ENCODE measurements around the gene EFNA2. TPM values are rescaled to one million over a fixed set of nuclear protein-coding genes. Genes with fewer than 3 reads are reported as not detected.

EFNA2 gene
- total and polyA plus RNA-seq, 2 of the 8 experiments (the other 6 are each of a cell fraction or from before 2014, with no cell fraction given): 4.0 to 7.0 TPM

DNA sequence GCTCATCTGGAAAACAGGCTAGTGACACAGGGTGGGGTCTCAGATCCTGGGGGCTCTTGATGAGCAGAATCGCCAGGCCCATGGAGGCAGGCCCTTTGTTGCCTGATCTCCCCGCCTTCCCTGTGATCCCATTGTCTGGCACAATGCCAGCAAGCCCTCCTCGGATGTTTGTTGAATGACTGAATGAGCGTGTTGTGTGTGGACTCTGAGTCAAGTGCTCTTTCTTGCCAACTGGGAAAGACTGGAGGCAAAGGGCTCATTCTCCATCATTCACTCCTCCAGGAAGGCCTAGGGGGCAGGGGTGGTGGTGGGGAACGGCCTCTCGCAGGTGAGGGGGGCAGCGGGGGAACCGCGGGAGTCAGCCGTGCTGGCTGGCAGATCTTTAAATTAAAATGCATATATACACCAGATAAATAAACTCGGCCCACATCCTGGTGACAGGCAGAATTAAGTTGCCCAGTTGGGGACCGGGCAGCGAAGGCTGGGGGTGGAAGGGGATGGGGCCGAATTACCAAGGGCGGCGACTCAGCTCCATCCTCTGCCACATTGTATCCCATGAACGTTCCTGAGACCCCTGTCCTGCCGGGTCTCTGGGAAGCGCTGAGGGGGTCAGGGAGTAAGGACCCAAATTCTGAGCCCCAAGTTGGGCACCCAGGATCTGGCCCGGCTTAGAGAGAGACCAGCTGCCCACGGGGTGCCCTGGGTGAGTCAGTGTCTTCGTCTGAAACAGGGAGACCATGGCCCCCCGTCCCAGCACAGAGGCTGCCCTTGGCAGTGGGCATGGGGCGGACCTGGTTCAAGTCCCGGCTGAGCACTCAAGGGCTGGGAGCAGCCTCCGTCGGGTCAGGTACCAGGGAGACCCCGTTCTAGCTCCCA, 24.5 kb downstream of the EFNA2 start (continued):
- TF ChIP-seq, protein P1, sequence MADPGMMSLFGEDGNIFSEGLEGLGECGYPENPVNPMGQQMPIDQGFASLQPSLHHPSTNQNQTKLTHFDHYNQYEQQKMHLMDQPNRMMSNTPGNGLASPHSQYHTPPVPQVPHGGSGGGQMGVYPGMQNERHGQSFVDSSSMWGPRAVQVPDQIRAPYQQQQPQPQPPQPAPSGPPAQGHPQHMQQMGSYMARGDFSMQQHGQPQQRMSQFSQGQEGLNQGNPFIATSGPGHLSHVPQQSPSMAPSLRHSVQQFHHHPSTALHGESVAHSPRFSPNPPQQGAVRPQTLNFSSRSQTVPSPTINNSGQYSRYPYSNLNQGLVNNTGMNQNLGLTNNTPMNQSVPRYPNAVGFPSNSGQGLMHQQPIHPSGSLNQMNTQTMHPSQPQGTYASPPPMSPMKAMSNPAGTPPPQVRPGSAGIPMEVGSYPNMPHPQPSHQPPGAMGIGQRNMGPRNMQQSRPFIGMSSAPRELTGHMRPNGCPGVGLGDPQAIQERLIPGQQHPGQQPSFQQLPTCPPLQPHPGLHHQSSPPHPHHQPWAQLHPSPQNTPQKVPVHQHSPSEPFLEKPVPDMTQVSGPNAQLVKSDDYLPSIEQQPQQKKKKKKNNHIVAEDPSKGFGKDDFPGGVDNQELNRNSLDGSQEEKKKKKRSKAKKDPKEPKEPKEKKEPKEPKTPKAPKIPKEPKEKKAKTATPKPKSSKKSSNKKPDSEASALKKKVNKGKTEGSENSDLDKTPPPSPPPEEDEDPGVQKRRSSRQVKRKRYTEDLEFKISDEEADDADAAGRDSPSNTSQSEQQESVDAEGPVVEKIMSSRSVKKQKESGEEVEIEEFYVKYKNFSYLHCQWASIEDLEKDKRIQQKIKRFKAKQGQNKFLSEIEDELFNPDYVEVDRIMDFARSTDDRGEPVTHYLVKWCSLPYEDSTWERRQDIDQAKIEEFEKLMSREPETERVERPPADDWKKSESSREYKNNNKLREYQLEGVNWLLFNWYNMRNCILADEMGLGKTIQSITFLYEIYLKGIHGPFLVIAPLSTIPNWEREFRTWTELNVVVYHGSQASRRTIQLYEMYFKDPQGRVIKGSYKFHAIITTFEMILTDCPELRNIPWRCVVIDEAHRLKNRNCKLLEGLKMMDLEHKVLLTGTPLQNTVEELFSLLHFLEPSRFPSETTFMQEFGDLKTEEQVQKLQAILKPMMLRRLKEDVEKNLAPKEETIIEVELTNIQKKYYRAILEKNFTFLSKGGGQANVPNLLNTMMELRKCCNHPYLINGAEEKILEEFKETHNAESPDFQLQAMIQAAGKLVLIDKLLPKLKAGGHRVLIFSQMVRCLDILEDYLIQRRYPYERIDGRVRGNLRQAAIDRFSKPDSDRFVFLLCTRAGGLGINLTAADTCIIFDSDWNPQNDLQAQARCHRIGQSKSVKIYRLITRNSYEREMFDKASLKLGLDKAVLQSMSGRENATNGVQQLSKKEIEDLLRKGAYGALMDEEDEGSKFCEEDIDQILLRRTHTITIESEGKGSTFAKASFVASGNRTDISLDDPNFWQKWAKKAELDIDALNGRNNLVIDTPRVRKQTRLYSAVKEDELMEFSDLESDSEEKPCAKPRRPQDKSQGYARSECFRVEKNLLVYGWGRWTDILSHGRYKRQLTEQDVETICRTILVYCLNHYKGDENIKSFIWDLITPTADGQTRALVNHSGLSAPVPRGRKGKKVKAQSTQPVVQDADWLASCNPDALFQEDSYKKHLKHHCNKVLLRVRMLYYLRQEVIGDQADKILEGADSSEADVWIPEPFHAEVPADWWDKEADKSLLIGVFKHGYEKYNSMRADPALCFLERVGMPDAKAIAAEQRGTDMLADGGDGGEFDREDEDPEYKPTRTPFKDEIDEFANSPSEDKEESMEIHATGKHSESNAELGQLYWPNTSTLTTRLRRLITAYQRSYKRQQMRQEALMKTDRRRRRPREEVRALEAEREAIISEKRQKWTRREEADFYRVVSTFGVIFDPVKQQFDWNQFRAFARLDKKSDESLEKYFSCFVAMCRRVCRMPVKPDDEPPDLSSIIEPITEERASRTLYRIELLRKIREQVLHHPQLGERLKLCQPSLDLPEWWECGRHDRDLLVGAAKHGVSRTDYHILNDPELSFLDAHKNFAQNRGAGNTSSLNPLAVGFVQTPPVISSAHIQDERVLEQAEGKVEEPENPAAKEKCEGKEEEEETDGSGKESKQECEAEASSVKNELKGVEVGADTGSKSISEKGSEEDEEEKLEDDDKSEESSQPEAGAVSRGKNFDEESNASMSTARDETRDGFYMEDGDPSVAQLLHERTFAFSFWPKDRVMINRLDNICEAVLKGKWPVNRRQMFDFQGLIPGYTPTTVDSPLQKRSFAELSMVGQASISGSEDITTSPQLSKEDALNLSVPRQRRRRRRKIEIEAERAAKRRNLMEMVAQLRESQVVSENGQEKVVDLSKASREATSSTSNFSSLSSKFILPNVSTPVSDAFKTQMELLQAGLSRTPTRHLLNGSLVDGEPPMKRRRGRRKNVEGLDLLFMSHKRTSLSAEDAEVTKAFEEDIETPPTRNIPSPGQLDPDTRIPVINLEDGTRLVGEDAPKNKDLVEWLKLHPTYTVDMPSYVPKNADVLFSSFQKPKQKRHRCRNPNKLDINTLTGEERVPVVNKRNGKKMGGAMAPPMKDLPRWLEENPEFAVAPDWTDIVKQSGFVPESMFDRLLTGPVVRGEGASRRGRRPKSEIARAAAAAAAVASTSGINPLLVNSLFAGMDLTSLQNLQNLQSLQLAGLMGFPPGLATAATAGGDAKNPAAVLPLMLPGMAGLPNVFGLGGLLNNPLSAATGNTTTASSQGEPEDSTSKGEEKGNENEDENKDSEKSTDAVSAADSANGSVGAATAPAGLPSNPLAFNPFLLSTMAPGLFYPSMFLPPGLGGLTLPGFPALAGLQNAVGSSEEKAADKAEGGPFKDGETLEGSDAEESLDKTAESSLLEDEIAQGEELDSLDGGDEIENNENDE (IDR thresholded peaks at IDR 0.05; ENCODE audit: insufficient replicate concordance, low read length): no peak
- TF ChIP-seq NRF1 (IDR thresholded peaks at IDR 0.05; ENCODE audit: low read depth, low read length): no peak
- TF ChIP-seq EZH2 (IDR thresholded peaks at IDR 0.05; ENCODE audit: low read depth, low read length, severe bottlenecking): no peak
- TF ChIP-seq HDAC2 (IDR thresholded peaks at IDR 0.05; ENCODE audit: borderline replicate concordance in 1 of 2, low read depth in 2 of 2, low read length in 2 of 2): peak in 1 of 2 experiments; percentile 31; a peak in 1 of 4 replicates
- TF ChIP-seq GABPA (IDR thresholded peaks at IDR 0.05; ENCODE audit: borderline replicate concordance, insufficient read depth, low read length): no peak
- peak; percentile 97 for TF ChIP-seq KDM1A (IDR thresholded peaks at IDR 0.05; ENCODE audit: borderline replicate concordance, low read length)
- TF ChIP-seq, protein P2, sequence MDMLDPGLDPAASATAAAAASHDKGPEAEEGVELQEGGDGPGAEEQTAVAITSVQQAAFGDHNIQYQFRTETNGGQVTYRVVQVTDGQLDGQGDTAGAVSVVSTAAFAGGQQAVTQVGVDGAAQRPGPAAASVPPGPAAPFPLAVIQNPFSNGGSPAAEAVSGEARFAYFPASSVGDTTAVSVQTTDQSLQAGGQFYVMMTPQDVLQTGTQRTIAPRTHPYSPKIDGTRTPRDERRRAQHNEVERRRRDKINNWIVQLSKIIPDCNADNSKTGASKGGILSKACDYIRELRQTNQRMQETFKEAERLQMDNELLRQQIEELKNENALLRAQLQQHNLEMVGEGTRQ (IDR thresholded peaks at IDR 0.05; ENCODE audit: low read length): no peak
